ENCODE measurements around the gene NCF2.

NCF2 gene

GRCh38 chr1:183551924-183552323 lies 38.3 kb downstream of the NCF2 start:
- Histone ChIP-seq H3K4me2 (ENCODE audit: low read depth, low read length, poor library complexity, severe bottlenecking) (no peak overlapping the region), H3K9me3 (ENCODE audit: insufficient read depth, low read length) (no peaks in the 10 kb centered on the region), H3K9ac (ENCODE audit: low read length) (no peak overlapping the region), H3K9me2 (replicated peaks; ENCODE audit: insufficient read depth, low read length) (no peaks in the 10 kb centered on the region), H2AFZ (ENCODE audit: low read depth, low read length, severe bottlenecking) (no peak overlapping the region), H3F3A (ENCODE audit: insufficient read depth) (no peaks in the 10 kb centered on the region), H3K4me3 (ENCODE audit: insufficient read depth, low read length, poor library complexity, severe bottlenecking) (no peak overlapping the region), H3K27ac (ENCODE audit: low read depth, low read length) (no peak overlapping the region), H4K20me1 (ENCODE audit: low read depth, low read length) (no peaks in the 10 kb centered on the region), H3K79me2 (ENCODE audit: insufficient read depth, low read length) (no peaks in the 10 kb centered on the region), H3K27me3 (ENCODE audit: low read length) (no peaks in the 10 kb centered on the region), H3K36me3 (ENCODE audit: low read length) (peaks cover 33% of the 10 kb centered on the region; the same call in 1 of the 2 replicates)
- no peak for TF ChIP-seq EZH2phosphoT487 (conservative IDR thresholded peaks at IDR 0.05; ENCODE audit: low read length)
- TF ChIP-seq CTCF (IDR thresholded peaks at IDR 0.05; ENCODE audit: insufficient read depth, low read length, poor library complexity, severe bottlenecking) = no peak

- Histone ChIP-seq H2AFZ (ENCODE audit: low read depth, low read length, severe bottlenecking) (no peak overlapping the region), H4K20me1 (ENCODE audit: low read depth, low read length) (no peaks in the 10 kb centered on the region), H3K27me3 (ENCODE audit: low read length) (no peaks in the 10 kb centered on the region), H3K79me2 (ENCODE audit: insufficient read depth, low read length) (no peaks in the 10 kb centered on the region), H3K9me3 (ENCODE audit: insufficient read depth, low read length) (no peaks in the 10 kb centered on the region), H3K9me2 (replicated peaks; ENCODE audit: insufficient read depth, low read length) (no peaks in the 10 kb centered on the region), H3K4me3 (ENCODE audit: insufficient read depth, low read length, poor library complexity, severe bottlenecking) (no peak overlapping the region), H3K4me2 (ENCODE audit: low read depth, low read length, poor library complexity, severe bottlenecking) (no peak overlapping the region), H3F3A (ENCODE audit: insufficient read depth) (no peaks in the 10 kb centered on the region), H3K36me3 (ENCODE audit: low read length) (peaks cover 38% of the 10 kb centered on the region; the same call in 1 of the 2 replicates), H3K9ac (ENCODE audit: low read length) (no peak overlapping the region), H3K27ac (ENCODE audit: low read depth, low read length) (no peak overlapping the region)
- no peak for TF ChIP-seq EZH2phosphoT487 (conservative IDR thresholded peaks at IDR 0.05; ENCODE audit: low read length)
- no peak for TF ChIP-seq CTCF (IDR thresholded peaks at IDR 0.05; ENCODE audit: insufficient read depth, low read length, poor library complexity, severe bottlenecking)
Measured at GRCh38 chr1:183550915-183551314, 39.3 kb downstream of the NCF2 start.

GRCh38 chr1:183548116-183548515 lies 42.1 kb downstream of the NCF2 start:
- no peaks in the 10 kb centered on the region for H3K9me3 ChIP-seq (ENCODE audit: insufficient read depth, low read length)
- no peaks in the 10 kb centered on the region for H3K79me2 ChIP-seq (ENCODE audit: insufficient read depth, low read length)
- H3K36me3 ChIP-seq (ENCODE audit: low read length) = peaks cover 62% of the 10 kb centered on the region
- H3K9ac ChIP-seq (ENCODE audit: low read length) = no peak overlapping the region
- no peaks in the 10 kb centered on the region; the same call in 1 of the 2 replicates for H3F3A ChIP-seq (ENCODE audit: insufficient read depth)
- H4K20me1 ChIP-seq (ENCODE audit: low read depth, low read length) = no peaks in the 10 kb centered on the region
- H2AFZ ChIP-seq (ENCODE audit: low read depth, low read length, severe bottlenecking) = no peak overlapping the region
- no peaks in the 10 kb centered on the region for H3K9me2 ChIP-seq (replicated peaks; ENCODE audit: insufficient read depth, low read length)
- no peaks in the 10 kb centered on the region for H3K27me3 ChIP-seq (ENCODE audit: low read length)
- H3K27ac ChIP-seq (ENCODE audit: low read depth, low read length) = no peak overlapping the region
- no peak overlapping the region for H3K4me2 ChIP-seq (ENCODE audit: low read depth, low read length, poor library complexity, severe bottlenecking)
- no peak overlapping the region for H3K4me3 ChIP-seq (ENCODE audit: insufficient read depth, low read length, poor library complexity, severe bottlenecking)
- TF ChIP-seq EZH2phosphoT487 (conservative IDR thresholded peaks at IDR 0.05; ENCODE audit: low read length) (no peak), CTCF (IDR thresholded peaks at IDR 0.05; ENCODE audit: insufficient read depth, low read length, poor library complexity, severe bottlenecking) (no peak)

Measured in SU-DHL-6 (cell line).